Hepatocyte (in vitro differentiated cells): Measurements from ENCODE around the gene ADGRV1.

Experiments used
- EZH2 ChIP-seq: fragments of 200-600 bp; sonication (generic); IDR thresholded peaks from 2 replicates; pipeline ENCODE4 v1.6.1; 2016; ENCODE audit warnings: antibody characterized with exemption, mild to moderate bottlenecking, borderline replicate concordance
- TF ChIP-seq, protein P1 (sequence below): fragments of 200-600 bp; sonication (generic); IDR thresholded peaks from 2 replicates; pipeline ENCODE4 v1.5.1; 2016; ENCODE audit warnings: antibody characterized with exemption, mild to moderate bottlenecking; ENCODE audit not compliant: poor library complexity

- TF ChIP-seq EZH2 = no peak
- TF ChIP-seq, protein P1, sequence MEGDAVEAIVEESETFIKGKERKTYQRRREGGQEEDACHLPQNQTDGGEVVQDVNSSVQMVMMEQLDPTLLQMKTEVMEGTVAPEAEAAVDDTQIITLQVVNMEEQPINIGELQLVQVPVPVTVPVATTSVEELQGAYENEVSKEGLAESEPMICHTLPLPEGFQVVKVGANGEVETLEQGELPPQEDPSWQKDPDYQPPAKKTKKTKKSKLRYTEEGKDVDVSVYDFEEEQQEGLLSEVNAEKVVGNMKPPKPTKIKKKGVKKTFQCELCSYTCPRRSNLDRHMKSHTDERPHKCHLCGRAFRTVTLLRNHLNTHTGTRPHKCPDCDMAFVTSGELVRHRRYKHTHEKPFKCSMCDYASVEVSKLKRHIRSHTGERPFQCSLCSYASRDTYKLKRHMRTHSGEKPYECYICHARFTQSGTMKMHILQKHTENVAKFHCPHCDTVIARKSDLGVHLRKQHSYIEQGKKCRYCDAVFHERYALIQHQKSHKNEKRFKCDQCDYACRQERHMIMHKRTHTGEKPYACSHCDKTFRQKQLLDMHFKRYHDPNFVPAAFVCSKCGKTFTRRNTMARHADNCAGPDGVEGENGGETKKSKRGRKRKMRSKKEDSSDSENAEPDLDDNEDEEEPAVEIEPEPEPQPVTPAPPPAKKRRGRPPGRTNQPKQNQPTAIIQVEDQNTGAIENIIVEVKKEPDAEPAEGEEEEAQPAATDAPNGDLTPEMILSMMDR = no peak
Observed at GRCh38 chr5:91095313-91095712, 536.7 kb downstream of the ADGRV1 start.
